ENCODE measurements around the gene MON1B.
A peak's percentile ranks its signal among the peaks of the same experiment; 100 is the strongest.

Gene MON1B

DNA sequence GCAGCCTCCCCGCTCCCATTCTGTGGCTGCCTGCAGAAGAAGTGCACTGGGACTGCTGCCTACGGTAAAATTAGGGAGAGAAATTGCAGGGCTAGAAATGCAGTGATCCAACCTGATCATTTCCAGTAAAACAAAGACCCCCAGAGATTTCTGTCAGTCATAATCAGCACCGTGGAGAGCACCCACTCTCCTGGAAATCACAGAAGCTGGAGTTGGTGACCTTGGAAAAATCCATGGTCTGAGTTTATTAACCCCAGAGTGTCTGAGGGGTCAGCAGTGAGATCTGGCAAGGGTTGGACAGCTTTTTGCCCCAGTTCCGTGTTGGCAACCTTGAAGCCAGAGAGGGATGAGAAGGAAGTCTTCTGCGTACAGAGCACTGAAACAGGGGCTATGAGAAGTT lies 16.0 kb downstream of the MON1B start:
- H3K27me3 ChIP-seq (ENCODE audit: control insufficient read depth, insufficient read depth, low read length): no peaks in the 10 kb centered on the region
- no peak overlapping the region for H3K4me3 ChIP-seq (ENCODE audit: low read length)
- no peak overlapping the region for H3K27ac ChIP-seq (ENCODE audit: low read depth, low read length)
- no peaks in the 10 kb centered on the region for H3K36me3 ChIP-seq (ENCODE audit: control insufficient read depth, insufficient read depth, low read length)
- no peaks in the 10 kb centered on the region for H3K4me1 ChIP-seq (ENCODE audit: control insufficient read depth, insufficient read depth, low read length)
- no peak overlapping the region for H3K9ac ChIP-seq (ENCODE audit: low read length)

DNA sequence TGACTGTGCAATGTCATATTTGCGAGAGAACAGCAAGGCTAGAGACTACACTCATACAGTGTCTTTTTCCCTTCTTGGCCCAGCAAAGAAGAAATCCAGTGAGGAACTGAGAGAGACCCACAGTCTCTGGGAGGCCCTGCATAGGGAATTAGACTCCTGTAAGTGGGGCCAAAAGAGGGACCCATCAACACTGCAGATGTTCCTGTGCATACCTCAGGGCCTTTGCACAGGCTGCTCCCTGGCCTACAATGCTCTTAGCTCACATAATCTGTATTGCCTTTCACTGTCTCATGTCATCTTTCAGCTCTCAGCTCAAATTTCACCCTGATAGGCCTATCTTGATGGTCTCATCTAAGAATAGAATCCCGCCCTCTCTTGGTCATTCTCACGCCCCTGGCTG lies 17.4 kb downstream of the MON1B start:
- no peak overlapping the region for H3K27ac ChIP-seq (ENCODE audit: low read depth, low read length)
- H3K27me3 ChIP-seq (ENCODE audit: control insufficient read depth, insufficient read depth, low read length): no peaks in the 10 kb centered on the region
- no peak overlapping the region for H3K9ac ChIP-seq (ENCODE audit: low read length)
- no peaks in the 10 kb centered on the region for H3K36me3 ChIP-seq (ENCODE audit: control insufficient read depth, insufficient read depth, low read length)
- H3K4me3 ChIP-seq (ENCODE audit: low read length): no peak overlapping the region
- no peaks in the 10 kb centered on the region for H3K4me1 ChIP-seq (ENCODE audit: control insufficient read depth, insufficient read depth, low read length)

DNA sequence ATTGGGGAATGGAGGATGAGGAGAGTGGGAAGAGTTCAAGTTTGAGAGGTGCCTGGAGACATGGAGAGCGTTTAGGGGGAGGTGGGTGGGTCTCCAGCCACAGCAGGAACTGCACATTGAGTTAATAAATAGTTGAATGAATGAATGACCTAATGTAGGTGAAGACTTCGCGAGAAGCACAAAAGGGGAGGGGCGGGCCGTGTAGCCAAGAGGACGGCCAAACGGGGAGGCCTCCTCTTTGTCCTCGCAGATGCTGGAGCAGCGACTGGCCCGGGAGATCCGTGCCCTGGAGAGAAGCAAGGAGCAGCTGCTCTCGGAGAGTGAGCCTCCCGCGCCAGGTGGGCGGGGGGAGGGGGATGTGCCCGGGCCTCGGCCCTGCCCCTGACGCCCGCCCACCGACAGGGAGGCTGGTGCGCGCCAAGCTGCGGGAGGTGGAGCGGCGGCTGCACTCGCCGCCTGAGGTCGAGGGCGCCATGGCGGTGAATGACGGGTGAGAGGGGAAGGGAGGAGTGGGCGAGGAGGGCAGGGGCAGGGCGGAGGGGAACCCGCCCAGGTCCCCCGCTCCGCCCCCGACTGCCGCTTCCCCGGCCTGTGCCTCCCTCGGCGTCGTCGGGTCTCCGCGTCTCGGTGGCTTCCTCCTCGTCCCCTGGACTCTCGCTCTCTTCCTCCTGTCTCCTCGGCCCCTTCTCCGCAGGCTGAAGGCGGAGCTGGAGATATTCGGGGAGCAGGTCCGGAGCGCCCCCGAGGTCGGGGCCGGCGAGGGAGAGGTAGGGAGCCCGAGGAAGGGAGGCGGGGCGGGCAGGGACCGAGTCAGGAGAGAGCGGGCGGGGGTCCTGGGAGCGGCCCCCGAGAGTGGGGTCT lies 21.1 kb downstream of the MON1B start:
- Histone ChIP-seq H3K4me1 (ENCODE audit: control insufficient read depth, insufficient read depth, low read length) (no peaks in the 10 kb centered on the region), H3K27ac (ENCODE audit: low read depth, low read length) (peak overlapping the region; percentile 3), H3K9ac (ENCODE audit: low read length) (no peak overlapping the region), H3K4me3 (ENCODE audit: low read length) (peak overlapping the region; percentile 65), H3K27me3 (ENCODE audit: control insufficient read depth, insufficient read depth, low read length) (no peaks in the 10 kb centered on the region), H3K36me3 (ENCODE audit: control insufficient read depth, insufficient read depth, low read length) (no peaks in the 10 kb centered on the region)

GRCh38 chr16:77212741-77213541 lies 22.0 kb downstream of the MON1B start:
- no peak overlapping the region for H3K9ac ChIP-seq (ENCODE audit: low read length)
- no peak overlapping the region for H3K27ac ChIP-seq (ENCODE audit: low read depth, low read length)

GRCh38 chr16:77213542-77214106 lies 22.6 kb downstream of the MON1B start:
- Histone ChIP-seq H3K9ac (ENCODE audit: low read length) (no peak overlapping the region), H3K27me3 (ENCODE audit: control insufficient read depth, insufficient read depth, low read length) (no peaks in the 10 kb centered on the region), H3K36me3 (ENCODE audit: control insufficient read depth, insufficient read depth, low read length) (no peaks in the 10 kb centered on the region), H3K4me3 (ENCODE audit: low read length) (no peak overlapping the region), H3K27ac (ENCODE audit: low read depth, low read length) (no peak overlapping the region), H3K4me1 (ENCODE audit: control insufficient read depth, insufficient read depth, low read length) (no peaks in the 10 kb centered on the region)

More at GRCh38 chr16:77212741-77213541, 22.0 kb downstream of the MON1B start:
- Histone ChIP-seq H3K4me1 (ENCODE audit: control insufficient read depth, insufficient read depth, low read length) (no peaks in the 10 kb centered on the region), H3K36me3 (ENCODE audit: control insufficient read depth, insufficient read depth, low read length) (no peaks in the 10 kb centered on the region), H3K27me3 (ENCODE audit: control insufficient read depth, insufficient read depth, low read length) (no peaks in the 10 kb centered on the region), H3K4me3 (ENCODE audit: low read length) (peak overlapping the region; percentile 65)

- no peaks in the 10 kb centered on the region for H3K27me3 ChIP-seq (ENCODE audit: control insufficient read depth, insufficient read depth, low read length)
- no peak overlapping the region for H3K27ac ChIP-seq (ENCODE audit: low read depth, low read length)
- H3K36me3 ChIP-seq (ENCODE audit: control insufficient read depth, insufficient read depth, low read length): no peaks in the 10 kb centered on the region
These were observed 23.6 kb downstream of the MON1B start for GRCh38 chr16:77214411-77215138.

DNA sequence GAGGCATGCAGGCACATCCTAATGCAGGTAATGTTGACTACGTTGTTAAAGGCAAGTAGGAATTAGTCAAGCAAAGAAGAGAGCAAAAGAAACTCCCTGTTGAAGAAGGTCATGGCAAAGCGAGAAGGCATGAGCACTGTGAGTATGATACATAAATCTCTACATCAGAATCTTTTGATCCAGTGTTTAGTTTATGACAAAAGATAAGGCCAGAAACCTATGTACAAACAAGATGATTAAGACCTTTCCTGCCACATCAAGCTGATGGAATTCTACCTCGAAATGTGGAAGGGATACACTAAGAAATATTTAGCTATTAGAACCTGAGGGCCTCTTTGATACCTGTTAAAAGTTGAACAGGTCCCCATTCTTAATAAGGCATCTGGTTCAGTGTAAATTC lies 28.4 kb downstream of the MON1B start:
- Histone ChIP-seq H3K9ac (ENCODE audit: low read length) (no peak overlapping the region), H3K4me3 (ENCODE audit: low read length) (no peak overlapping the region), H3K4me1 (ENCODE audit: control insufficient read depth, insufficient read depth, low read length) (no peaks in the 10 kb centered on the region), H3K27me3 (ENCODE audit: control insufficient read depth, insufficient read depth, low read length) (no peaks in the 10 kb centered on the region), H3K36me3 (ENCODE audit: control insufficient read depth, insufficient read depth, low read length) (no peaks in the 10 kb centered on the region), H3K27ac (ENCODE audit: low read depth, low read length) (no peak overlapping the region)

More at GRCh38 chr16:77214411-77215138, 23.6 kb downstream of the MON1B start:
- no peak overlapping the region for H3K9ac ChIP-seq (ENCODE audit: low read length)
- H3K4me3 ChIP-seq (ENCODE audit: low read length): no peak overlapping the region
- H3K4me1 ChIP-seq (ENCODE audit: control insufficient read depth, insufficient read depth, low read length): no peaks in the 10 kb centered on the region

DNA sequence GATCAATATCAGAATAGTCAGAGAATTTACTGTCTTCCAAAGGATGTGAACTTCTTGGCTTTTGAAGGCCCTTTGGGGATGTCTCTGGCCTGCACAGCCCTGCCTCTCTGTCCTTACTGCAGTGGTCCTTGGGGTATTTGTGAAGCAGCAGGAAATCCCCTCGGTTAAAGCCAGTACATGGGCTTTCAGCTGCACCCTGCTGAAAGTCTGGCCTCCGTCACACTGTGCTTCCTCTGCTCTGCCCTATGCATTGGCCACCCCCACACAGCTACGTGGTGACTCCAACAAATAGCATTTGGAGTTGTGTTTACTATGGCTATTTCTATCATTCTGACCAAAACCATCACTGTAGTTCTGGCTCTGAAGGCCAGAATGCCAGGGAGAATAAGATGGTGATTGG lies 29.4 kb downstream of the MON1B start:
- Histone ChIP-seq H3K27me3 (ENCODE audit: control insufficient read depth, insufficient read depth, low read length) (no peaks in the 10 kb centered on the region), H3K4me3 (ENCODE audit: low read length) (no peak overlapping the region), H3K36me3 (ENCODE audit: control insufficient read depth, insufficient read depth, low read length) (no peaks in the 10 kb centered on the region), H3K27ac (ENCODE audit: low read depth, low read length) (no peak overlapping the region), H3K4me1 (ENCODE audit: control insufficient read depth, insufficient read depth, low read length) (no peaks in the 10 kb centered on the region), H3K9ac (ENCODE audit: low read length) (no peak overlapping the region)

DNA sequence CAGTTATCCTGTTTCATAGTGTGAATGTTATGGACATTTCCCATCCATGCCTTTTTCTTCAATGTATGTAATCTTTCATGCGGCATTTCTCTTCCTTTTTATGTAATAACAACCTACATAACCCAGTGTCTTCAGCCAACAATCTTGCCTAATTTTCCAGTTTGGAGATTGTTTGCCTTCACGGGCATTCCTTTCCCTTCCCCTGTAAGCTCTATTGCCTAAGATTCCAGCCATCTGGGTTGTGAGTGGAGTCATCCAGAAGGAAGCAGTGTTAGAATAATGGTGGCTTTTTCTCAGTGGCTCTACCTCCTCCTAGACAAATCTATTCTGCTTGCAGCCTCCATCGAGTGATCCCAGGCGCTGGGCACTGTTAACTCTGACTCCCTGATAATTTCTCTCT lies 30.5 kb downstream of the MON1B start:
- Histone ChIP-seq H3K36me3 (ENCODE audit: control insufficient read depth, insufficient read depth, low read length) (no peaks in the 10 kb centered on the region), H3K4me1 (ENCODE audit: control insufficient read depth, insufficient read depth, low read length) (no peaks in the 10 kb centered on the region), H3K27ac (ENCODE audit: low read depth, low read length) (no peak overlapping the region), H3K9ac (ENCODE audit: low read length) (no peak overlapping the region), H3K27me3 (ENCODE audit: control insufficient read depth, insufficient read depth, low read length) (no peaks in the 10 kb centered on the region), H3K4me3 (ENCODE audit: low read length) (no peak overlapping the region)

- no peak overlapping the region for H3K27ac ChIP-seq (ENCODE audit: low read depth, low read length)
- no peaks in the 10 kb centered on the region for H3K36me3 ChIP-seq (ENCODE audit: control insufficient read depth, insufficient read depth, low read length)
- H3K4me3 ChIP-seq (ENCODE audit: low read length): no peak overlapping the region
- H3K4me1 ChIP-seq (ENCODE audit: control insufficient read depth, insufficient read depth, low read length): no peaks in the 10 kb centered on the region
- H3K27me3 ChIP-seq (ENCODE audit: control insufficient read depth, insufficient read depth, low read length): no peaks in the 10 kb centered on the region
- no peak overlapping the region for H3K9ac ChIP-seq (ENCODE audit: low read length)
These were observed 32.2 kb downstream of the MON1B start for GRCh38 chr16:77223184-77223583.

DNA sequence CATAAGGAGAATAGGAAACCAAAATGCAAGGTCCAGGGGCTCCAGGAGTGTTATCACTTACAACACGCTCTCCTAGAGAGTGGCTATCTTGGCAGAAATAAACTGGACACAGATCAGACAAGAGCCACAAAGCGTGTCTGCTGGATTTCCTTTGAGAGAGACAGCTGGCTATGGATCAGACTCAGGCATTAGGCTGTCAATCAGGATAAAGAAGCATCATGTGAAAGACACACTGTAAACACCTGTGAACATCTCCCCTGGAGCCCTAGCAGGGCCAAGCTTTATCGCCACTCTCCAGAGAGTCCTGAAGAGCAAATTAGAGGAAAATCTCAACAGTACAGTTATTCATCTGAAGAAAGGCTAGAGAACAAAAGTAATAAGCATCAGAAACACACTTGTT lies 34.2 kb downstream of the MON1B start:
- H3K9ac ChIP-seq (ENCODE audit: low read length): no peak overlapping the region
- no peaks in the 10 kb centered on the region for H3K27me3 ChIP-seq (ENCODE audit: control insufficient read depth, insufficient read depth, low read length)
- no peak overlapping the region for H3K27ac ChIP-seq (ENCODE audit: low read depth, low read length)
- no peak overlapping the region for H3K4me3 ChIP-seq (ENCODE audit: low read length)
- H3K36me3 ChIP-seq (ENCODE audit: control insufficient read depth, insufficient read depth, low read length): no peaks in the 10 kb centered on the region
- no peaks in the 10 kb centered on the region for H3K4me1 ChIP-seq (ENCODE audit: control insufficient read depth, insufficient read depth, low read length)

- Histone ChIP-seq H3K4me1 (ENCODE audit: control insufficient read depth, insufficient read depth, low read length) (no peaks in the 10 kb centered on the region), H3K4me3 (ENCODE audit: low read length) (no peak overlapping the region), H3K9ac (ENCODE audit: low read length) (no peak overlapping the region), H3K27me3 (ENCODE audit: control insufficient read depth, insufficient read depth, low read length) (no peaks in the 10 kb centered on the region), H3K36me3 (ENCODE audit: control insufficient read depth, insufficient read depth, low read length) (no peaks in the 10 kb centered on the region), H3K27ac (ENCODE audit: low read depth, low read length) (no peak overlapping the region)
These were observed 36.8 kb downstream of the MON1B start for GRCh38 chr16:77227745-77228144.

Measured in rectal smooth muscle tissue (tissue), 1 donor.